Endothelial cell of umbilical vein (primary cell): Measurements from ENCODE around the gene ASIC5. TPM values are rescaled to one million over a fixed set of nuclear protein-coding genes. Genes with fewer than 3 reads are reported as not detected.

ENCODE experiments used
- BruUV-seq: library from RNA; stranded (reverse); fragments of 400-500 nt; replicated peaks from 2 replicates; lab custom pipeline; 2021; lab: Mats Ljungman, UMichigan
- CTCF ChIA-PET: fragments of 300-600, 350-600 bp; sonication (Branson Sonifier 250); formaldehyde crosslinking; loops from one replicate; lab custom pipeline; 2021; ENCODE audit warnings: antibody characterized with exemption, inconsistent platforms; lab: Charles Lee
- POLR2A ChIA-PET: fragments of 300-600, 350-600 bp; sonication (Branson Sonifier 250); formaldehyde crosslinking; loops from one replicate; lab custom pipeline; 2021; ENCODE audit warnings: antibody characterized with exemption, inconsistent platforms; lab: Charles Lee
- DNase-seq: peaks from one replicate; pipeline ENCODE4 v3.0.0-alpha.2; 2011; ENCODE audit warnings: low read depth, low spot score
- FAIRE-seq: peaks from 2 replicates; lab custom pipeline; 2011; peaks lifted over from hg19 to GRCh38; lab: Jason Lieb, UNC
- H2AFZ ChIP-seq: 2 replicates; pipeline ENCODE4 v1.6.0; 2012; ENCODE audit warnings: low read depth, low read length, control low read depth, inconsistent platforms
- H3K27ac ChIP-seq: 2 replicates; pipeline ENCODE4 v1.5.1; 2011; ENCODE audit warnings: low read depth, mild to moderate bottlenecking, control low read depth, low read length, moderate library complexity; ENCODE audit not compliant: insufficient read depth
- H3K27me3 ChIP-seq, 2 experiments: 2 replicates each; pipeline versions ENCODE4 v1.6.0 to v1.6.1; 2011; ENCODE audit warnings: low read length in 2 of 2, mixed read lengths in 1 of 2; ENCODE audit not compliant: control insufficient read depth in 2 of 2, insufficient read depth in 2 of 2
- H3K36me3 ChIP-seq, 2 experiments: 2 replicates in 1 of 2; 3 replicates in 1 of 2; pipeline ENCODE4 v1.5.1; 2011; ENCODE audit warnings: low read length in 2 of 2, mild to moderate bottlenecking in 1 of 2, moderate library complexity in 1 of 2; ENCODE audit not compliant: control insufficient read depth in 2 of 2, insufficient read depth in 2 of 2; ENCODE audit errors: extremely low read depth in 1 of 2
- H3K4me1 ChIP-seq: 3 replicates; pipeline ENCODE4 v1.5.1; 2011; ENCODE audit warnings: mild to moderate bottlenecking, low read length; ENCODE audit not compliant: control insufficient read depth, insufficient read depth; ENCODE audit errors: extremely low read depth
- H3K4me2 ChIP-seq: 2 replicates; pipeline ENCODE4 v1.6.1; 2011; ENCODE audit warnings: low read length, control low read depth, mixed read lengths; ENCODE audit not compliant: insufficient read depth
- H3K4me3 ChIP-seq, 3 experiments: fragments of 200-600 bp in 1 of 3; sonication (generic), shearing (Covaris generic) in 1 of 3; replicated peaks in 1 of 3; 2 replicates each; pipeline ENCODE4 v1.5.1; 2011 to 2016; ENCODE audit warnings: control low read depth in 3 of 3, low read length in 3 of 3, mild to moderate bottlenecking in 2 of 3, inconsistent platforms in 1 of 3, low read depth in 1 of 3, moderate library complexity in 1 of 3; ENCODE audit not compliant: insufficient read depth in 1 of 3
- H3K79me2 ChIP-seq: 2 replicates; pipeline ENCODE4 v1.6.0; 2012; ENCODE audit warnings: low read length, inconsistent platforms; ENCODE audit not compliant: control insufficient read depth, insufficient read depth
- H3K9ac ChIP-seq: replicated peaks from 2 replicates; pipeline ENCODE3; 2011; ENCODE audit warnings: low read length, control low read depth; ENCODE audit not compliant: insufficient read depth; ENCODE audit errors: extremely low read depth
- H3K9me1 ChIP-seq: replicated peaks from 3 replicates; pipeline ENCODE4 v1.6.0; 2011; ENCODE audit warnings: mild to moderate bottlenecking, low read length; ENCODE audit not compliant: control insufficient read depth, insufficient read depth; ENCODE audit errors: extremely low read depth
- H3K9me3 ChIP-seq: replicated peaks from 2 replicates; pipeline ENCODE4 v1.5.1; 2012; ENCODE audit warnings: low read length, inconsistent platforms; ENCODE audit not compliant: control insufficient read depth, insufficient read depth
- H4K20me1 ChIP-seq: replicated peaks from 2 replicates; pipeline ENCODE3; 2011; ENCODE audit warnings: mild to moderate bottlenecking, low read length; ENCODE audit not compliant: control insufficient read depth, insufficient read depth; ENCODE audit errors: extremely low read depth
- EZH2 ChIP-seq: IDR thresholded peaks from 2 replicates; pipeline ENCODE4 v1.6.1; 2012; ENCODE audit warnings: borderline replicate concordance, low read depth, mild to moderate bottlenecking, moderate library complexity, low read length, inconsistent platforms; ENCODE audit not compliant: severe bottlenecking
- FOS ChIP-seq: IDR thresholded peaks from 2 replicates; pipeline ENCODE4 v1.6.1; 2011; ENCODE audit warnings: mild to moderate bottlenecking, low read length, moderate library complexity, borderline replicate concordance; ENCODE audit not compliant: insufficient read depth
- GATA2 ChIP-seq: IDR thresholded peaks from 2 replicates; pipeline ENCODE4 v1.7.0; 2011; ENCODE audit warnings: low read depth, mild to moderate bottlenecking, moderate library complexity, mixed read lengths, low read length; ENCODE audit not compliant: insufficient read length, insufficient read depth
- JUN ChIP-seq: IDR thresholded peaks from 2 replicates; pipeline ENCODE4 v1.6.1; 2011; ENCODE audit warnings: borderline replicate concordance, low read depth; ENCODE audit not compliant: insufficient read length, insufficient read depth
- MAX ChIP-seq: IDR thresholded peaks from 2 replicates; pipeline ENCODE4 v1.6.1; 2011; ENCODE audit not compliant: insufficient read depth, insufficient read length
- MYC ChIP-seq: IDR thresholded peaks from one replicate; pipeline ENCODE4 v1.6.1; 2011; ENCODE audit warnings: mild to moderate bottlenecking, low read depth, low read length
- POLR2A ChIP-seq: IDR thresholded peaks from 2 replicates; pipeline ENCODE4 v1.6.1; 2012; ENCODE audit warnings: low read depth, mild to moderate bottlenecking, control low read depth, low read length
- POLR2AphosphoS5 ChIP-seq: IDR thresholded peaks from 2 replicates; pipeline ENCODE4 v1.6.1; 2012; ENCODE audit warnings: low read depth, mild to moderate bottlenecking, control low read depth, low read length, moderate library complexity; ENCODE audit not compliant: insufficient read depth
- dilution Hi-C: fragments of 300-500 bp; cut with MboI; formaldehyde crosslinking; loops from one replicate; pipeline ENCODE4 v1.15.0; 2019; ENCODE audit warnings: low sequenced_read_pairs; ENCODE audit not compliant: extremely low pct_ligation_motif_present
- intact Hi-C: fragments of 100-400 bp; cut with micrococcal nuclease; formaldehyde crosslinking; loops from one replicate; pipeline ENCODE4 v1.10.0; 2022
- polyA plus RNA-seq, 4 experiments: library from polyadenylated mRNA; depleted of rRNA in 3 of 4; stranded (reverse) in 3 of 4; unstranded in 1 of 4; fragments of >200 nt; gene quantifications; 2 replicates each; pipeline versions ENCODE4 v1.2.1 to v1.2.3, GENCODE V29; 2011 to 2012; ENCODE audit warnings: missing spikeins in 1 of 4
- total RNA-seq: library from RNA; stranded (reverse); gene quantifications from 2 replicates; pipeline ENCODE4 v1.2.3, GENCODE V29; 2021

The ASIC5 gene
- total and polyA plus RNA-seq, 2 donors (not counting 3 experiments of a cell fraction or from before 2014, with no cell fraction given) = not detected

- BruUV-seq = no TSS peak
Observed at GRCh38 chr4:155887847-155888570, 21.9 kb upstream of the ASIC5 start.

GRCh38 chr4:155887045-155887444 lies 21.0 kb upstream of the ASIC5 start:
- dilution Hi-C loops = no loop called here
- intact Hi-C loops = no loop called here

More at GRCh38 chr4:155887847-155888570, 21.9 kb upstream of the ASIC5 start:
- DNase-seq (no peak), FAIRE-seq (no peak)
- intact Hi-C loops = no loop called here
- POLR2A ChIA-PET = no interaction called here
- H3K27me3 ChIP-seq = no peaks in the 10 kb centered on the region
- H3K36me3 ChIP-seq = no peaks in the 10 kb centered on the region
- no peaks in the 10 kb centered on the region for H3K79me2 ChIP-seq
- no peak overlapping the region for H3K4me2 ChIP-seq
- H3K9me1 ChIP-seq = no peaks in the 10 kb centered on the region
- no peak for TF ChIP-seq POLR2AphosphoS5
- no peak for TF ChIP-seq POLR2A
- TF ChIP-seq GATA2 = no peak
- TF ChIP-seq EZH2 = no peak
- no peak for TF ChIP-seq MAX
- no peak for TF ChIP-seq MYC
- TF ChIP-seq JUN = no peak
- no peaks in the 10 kb centered on the region for H3K9me3 ChIP-seq
- H3K4me3 ChIP-seq = no peak overlapping the region
- no peak overlapping the region for H3K9ac ChIP-seq
- H3K4me1 ChIP-seq = no peaks in the 10 kb centered on the region
- no peak overlapping the region for H2AFZ ChIP-seq
- CTCF ChIA-PET = no interaction called here
- no peaks in the 10 kb centered on the region for H4K20me1 ChIP-seq
- no peak overlapping the region for H3K27ac ChIP-seq
- dilution Hi-C loops = no loop called here

More at GRCh38 chr4:155887045-155887444, 21.0 kb upstream of the ASIC5 start:
- FAIRE-seq (no peak), DNase-seq (no peak)
- Histone ChIP-seq H4K20me1 (no peaks in the 10 kb centered on the region), H3K9me1 (no peaks in the 10 kb centered on the region), H3K36me3 (no peaks in the 10 kb centered on the region), H3K9me3 (no peaks in the 10 kb centered on the region), H3K79me2 (no peaks in the 10 kb centered on the region), H3K4me1 (no peaks in the 10 kb centered on the region), H2AFZ (no peak overlapping the region), H3K4me3 (no peak overlapping the region), H3K27ac (no peak overlapping the region), H3K27me3 (no peaks in the 10 kb centered on the region), H3K4me2 (no peak overlapping the region), H3K9ac (no peak overlapping the region)
- TF ChIP-seq GATA2 (no peak), POLR2AphosphoS5 (no peak), FOS (no peak)
- ChIA-PET CTCF (no interaction called here), POLR2A (no interaction called here)
- no TSS peak for BruUV-seq
